Measurements from ENCODE around the gene CKM.

GRCh38 chr19:45350477-45351058, 27.9 kb upstream of the CKM start:
- TF ChIP-seq POLR2A (IDR thresholded peaks at IDR 0.05) (no peak), CTCF (IDR thresholded peaks at IDR 0.05) (no peak), POLR2AphosphoS5 (IDR thresholded peaks at IDR 0.05) (no peak)

All from sigmoid colon (tissue), 4 donors.